Hematopoietic multipotent progenitor cell (in vitro differentiated cells): ENCODE results near the gene FAM236B. TPM values are rescaled to one million over a fixed set of nuclear protein-coding genes. Genes with fewer than 3 reads are reported as not detected.
"Not testable (repeated sequence)": the region's sequence is repeated elsewhere in the genome, so short reads cannot be mapped to it uniquely, and the experiment has no call there.

Experiments used
- DNase-seq, 3 donors: peaks; one replicate each; pipeline ENCODE4 v3.0.0-alpha.2; 2011 to 2015; ENCODE audit warnings: low read depth in 2 of 3, low spot score in 2 of 3
- small RNA-seq: library from RNA; depleted of rRNA; stranded (forward); fragments of <200 nt; gene quantifications from one replicate; pipeline ENCODE3, GENCODE V24; 2012
- total RNA-seq: library from RNA; depleted of rRNA; stranded (reverse); fragments of >200 nt; gene quantifications from one replicate; pipeline ENCODE4 v1.2.3, GENCODE V29; 2012

FAM236B gene
- total RNA-seq, result not detected

DNA sequence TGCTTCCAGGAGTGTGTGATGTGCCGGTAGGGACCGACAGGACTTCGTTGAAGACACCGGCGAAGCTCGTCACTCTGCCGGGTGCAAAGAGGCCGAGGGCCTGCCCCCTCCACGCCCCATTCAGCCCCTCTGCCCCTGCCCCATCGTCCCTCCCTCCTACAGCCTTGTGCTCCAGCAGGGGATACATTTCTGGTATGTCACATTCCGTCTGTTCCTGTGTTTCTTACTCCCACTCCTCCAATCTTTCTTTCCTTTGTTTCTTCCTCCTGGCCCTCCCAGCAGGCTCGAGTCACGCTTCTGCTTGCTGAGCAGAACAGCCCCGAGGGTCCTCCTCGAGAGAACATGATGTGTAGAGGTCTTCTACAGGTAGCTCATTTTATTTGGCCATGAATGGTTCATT lies at the start of gene FAM236B:
TSS of gene FAM236B (minus strand) at position 101 of the 400 bp plus-strand sequence. CDS start at position 1, 100 bp downstream.
- DNase-seq, result not testable (repeated sequence)

GRCh38 chrX:72830701-72831100 lies 48.2 kb upstream of the FAM236B start:
- not testable (repeated sequence) for DNase-seq

DNA sequence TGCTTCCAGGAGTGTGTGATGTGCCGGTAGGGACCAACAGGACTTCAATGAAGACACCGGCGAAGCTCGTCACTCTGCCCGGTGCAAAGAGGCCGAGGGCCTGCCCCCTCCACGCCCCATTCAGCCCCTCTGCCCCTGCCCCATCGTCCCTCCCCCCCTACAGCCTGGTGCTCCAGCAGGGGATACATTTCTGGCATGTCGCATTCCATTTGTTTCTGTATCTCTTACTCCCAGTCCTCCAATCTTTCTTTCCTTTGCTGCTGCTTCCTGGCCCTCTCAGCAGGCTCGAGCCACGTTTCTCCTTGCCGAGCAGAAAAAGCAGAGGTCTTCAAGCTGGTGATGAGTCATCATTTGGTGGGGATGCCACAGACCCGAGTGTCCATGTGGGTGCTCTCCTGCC lies 25.6 kb upstream of the FAM236B start, which contains the start of gene FAM236D:
TSS of gene FAM236D (minus strand) at position 101 of the 400 bp plus-strand sequence. CDS start at position 1, 100 bp downstream.
- not testable (repeated sequence) for DNase-seq

DNA sequence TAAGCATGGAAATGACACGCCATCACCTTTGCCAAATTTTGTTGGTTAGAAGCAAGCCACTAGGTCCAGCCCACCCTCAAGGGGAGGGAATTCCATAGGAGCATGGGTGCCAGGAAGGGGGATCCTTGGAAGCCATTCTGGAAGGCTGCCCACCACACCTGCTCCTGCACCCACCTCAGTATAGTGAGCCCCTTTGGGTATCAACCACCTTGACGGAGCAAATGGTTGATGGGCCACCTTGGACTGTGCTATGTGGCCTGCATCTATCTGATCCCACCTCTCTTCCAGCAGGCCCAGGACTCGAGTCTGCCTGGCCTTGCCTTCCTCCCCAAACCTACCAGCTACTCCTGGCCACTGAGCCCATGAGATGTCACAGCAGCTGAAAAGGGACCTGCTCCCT lies 7.9 kb upstream of the FAM236B start:
- not testable (repeated sequence) for DNase-seq

GRCh38 chrX:72788142-72788541 lies 5.7 kb upstream of the FAM236B start:
- DNase-seq, result not testable (repeated sequence)

- DNase-seq, result not testable (repeated sequence)
These were observed 1.5 kb upstream of the FAM236B start for GRCh38 chrX:72783964-72784363.

GRCh38 chrX:72783365-72783936 lies 991 bp upstream of the FAM236B start:
- not testable (repeated sequence) for DNase-seq

DNA sequence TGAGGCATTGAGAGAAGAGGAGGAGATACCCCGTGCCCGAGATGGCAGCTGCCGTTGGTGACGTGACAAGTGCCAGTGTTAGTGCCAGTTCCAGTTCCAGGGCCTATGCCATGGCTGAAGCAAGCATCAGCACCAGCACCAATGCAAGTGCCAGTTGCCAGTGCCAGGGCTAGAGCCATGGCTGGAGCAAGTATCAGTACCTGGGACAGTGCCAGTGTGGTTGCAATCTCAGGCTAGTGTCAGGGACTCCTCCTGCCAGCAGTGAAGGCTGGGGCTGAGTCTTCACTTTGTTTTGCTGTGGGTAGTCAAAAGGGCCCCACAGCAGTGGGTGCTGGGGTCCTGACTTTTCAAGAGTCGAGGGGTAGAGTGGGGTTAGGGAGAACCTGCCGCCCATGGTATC lies 4.3 kb downstream of the FAM236B start:
- DNase-seq, result not testable (repeated sequence)

- DNase-seq, result not testable (repeated sequence)
These were observed 5.0 kb downstream of the FAM236B start for GRCh38 chrX:72777467-72777790.

GRCh38 chrX:72776653-72777466 lies 5.6 kb downstream of the FAM236B start, which contains the start of gene DMRTC1B:
Gene DMRTC1B (plus strand): TSS chrX:72776890. CDS start chrX:72845136, 68,246 bp downstream.
- DNase-seq, result not testable (repeated sequence)

- DNase-seq, result not testable (repeated sequence)
These were observed 22.0 kb downstream of the FAM236B start for GRCh38 chrX:72760454-72760853.

- not testable (repeated sequence) for DNase-seq
These were observed 33.9 kb downstream of the FAM236B start for GRCh38 chrX:72748545-72748944.

DNA sequence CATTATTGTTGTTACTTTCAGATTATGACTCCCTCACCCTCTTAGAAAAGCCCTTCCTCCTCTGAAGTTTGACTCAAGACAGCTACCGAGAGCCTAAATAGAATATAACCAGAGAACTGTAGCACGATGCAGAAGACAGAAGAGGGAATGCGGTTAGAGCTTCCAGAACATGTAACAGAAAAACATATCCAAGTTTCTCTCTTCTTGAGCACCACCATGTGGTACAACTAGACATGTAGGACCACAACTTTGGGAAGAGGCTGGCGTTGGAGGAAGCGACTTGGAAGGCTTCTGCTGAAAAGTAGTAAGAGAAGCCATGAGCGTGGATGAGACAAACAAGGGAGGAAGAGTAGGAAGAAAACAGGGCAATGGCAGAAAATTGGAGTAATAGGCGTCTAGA lies 36.9 kb downstream of the FAM236B start:
- not testable (repeated sequence) for DNase-seq

GRCh38 chrX:72735561-72735960 lies 46.9 kb downstream of the FAM236B start:
- DNase-seq, result no peak

DNA sequence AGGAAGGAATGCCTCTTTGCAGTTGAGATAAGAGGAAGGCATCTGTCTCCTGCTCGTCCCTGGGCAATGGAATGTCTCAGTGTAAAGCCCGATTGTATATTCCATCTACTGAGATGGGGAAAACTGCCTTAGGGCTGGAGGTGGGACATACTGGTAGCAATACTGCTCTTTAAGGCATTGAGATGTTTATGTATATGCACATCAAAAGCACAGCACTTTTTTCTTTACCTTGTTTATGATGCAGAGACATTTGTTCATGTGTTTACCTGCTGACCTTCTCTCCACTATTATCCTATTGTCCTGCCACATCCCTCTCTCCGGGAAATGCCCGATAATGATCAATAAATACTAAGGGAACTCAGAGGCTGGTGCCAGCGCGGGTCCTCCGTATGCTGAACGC lies 48.8 kb downstream of the FAM236B start:
- not testable (repeated sequence) for DNase-seq

Small RNA genes lying within 50 kb of the gene (small RNA-seq; reads per million reads assigned to genes)
- gene RNU1-112P, result 0.20 reads per million

Other genes with a start within 250 kb of the FAM236B start
- gene HDAC8, start 209.8 kb downstream of the FAM236B start, total RNA-seq, result 19.9 TPM
- 4.8 TPM for gene PHKA1, start 68.4 kb downstream of the FAM236B start, total RNA-seq
- 0.27 TPM for gene DMRTC1B, start 5.8 kb downstream of the FAM236B start, total RNA-seq
- gene FAM236D, start 25.6 kb upstream of the FAM236B start, total RNA-seq, result not detected
- gene FAM236C, start 130.0 kb upstream of the FAM236B start, total RNA-seq, result not detected
- not detected for gene FAM236A, start 155.5 kb upstream of the FAM236B start, total RNA-seq
- not detected for gene DMRTC1, start 161.2 kb upstream of the FAM236B start, total RNA-seq
- not detected for gene PABPC1L2B, start 220.3 kb upstream of the FAM236B start, total RNA-seq